ENCODE results near the gene TAS2R43. TPM values are rescaled to one million over a fixed set of nuclear protein-coding genes. Genes with fewer than 3 reads are reported as not detected.

The TAS2R43 gene
- polyA plus RNA-seq, 1 donor from 2014 or later = 0.35 TPM

- no peak overlapping the region for H3K27ac ChIP-seq (ENCODE audit: low read length)
Observed at GRCh38 chr12:11133162-11133561, 41.0 kb upstream of the TAS2R43 start.

GRCh38 chr12:11130999-11131398, 38.9 kb upstream of the TAS2R43 start:
- TF ChIP-seq EP300 (conservative IDR thresholded peaks at IDR 0.05; ENCODE audit: poor library complexity, severe bottlenecking) (no peak), POLR2AphosphoS5 (IDR thresholded peaks at IDR 0.05) (no peak), EZH2 (IDR thresholded peaks at IDR 0.05; ENCODE audit: borderline replicate concordance, insufficient read depth, low read length, poor library complexity, severe bottlenecking) (no peak), REST (IDR thresholded peaks at IDR 0.05; ENCODE audit: borderline replicate concordance) (no peak), TAF1 (IDR thresholded peaks at IDR 0.05; ENCODE audit: low read depth) (no peak), MXI1 (conservative IDR thresholded peaks at IDR 0.05; ENCODE audit: poor library complexity, severe bottlenecking) (no peak), SMC3 (conservative IDR thresholded peaks at IDR 0.05; ENCODE audit: poor library complexity) (no peak), RAD21 (conservative IDR thresholded peaks at IDR 0.05) (no peak), CTCF (IDR thresholded peaks at IDR 0.05; ENCODE audit: poor library complexity, severe bottlenecking) (no peak)
- no peaks in the 10 kb centered on the region for H3K9me2 ChIP-seq (ENCODE audit: insufficient read depth, low read length)
- H3K4me3 ChIP-seq (ENCODE audit: low read length) = no peak overlapping the region
- H3K36me3 ChIP-seq (ENCODE audit: insufficient read depth, low read length) = no peaks in the 10 kb centered on the region
- H3K79me2 ChIP-seq (replicated peaks; ENCODE audit: insufficient read depth, low read length) = peaks cover 28% of the 10 kb centered on the region
- no peaks in the 10 kb centered on the region for H3K9me3 ChIP-seq (ENCODE audit: low read length)
- no peak overlapping the region for H3K27ac ChIP-seq (ENCODE audit: low read length)
- no peak overlapping the region for H3K4me2 ChIP-seq (ENCODE audit: low read length)
- no peak overlapping the region for H3K9ac ChIP-seq (ENCODE audit: low read length)
- H2AFZ ChIP-seq (ENCODE audit: low read depth, low read length) = no peak overlapping the region
- no peaks in the 10 kb centered on the region for H3K27me3 ChIP-seq (ENCODE audit: insufficient read depth, low read depth, low read length)
- H4K20me1 ChIP-seq (ENCODE audit: insufficient read depth) = no peaks in the 10 kb centered on the region
- no peaks in the 10 kb centered on the region for H3F3A ChIP-seq (ENCODE audit: insufficient read depth, low read length, poor library complexity, severe bottlenecking)

More at GRCh38 chr12:11133162-11133561, 41.0 kb upstream of the TAS2R43 start:
- H3K79me2 ChIP-seq (replicated peaks; ENCODE audit: insufficient read depth, low read length) = peaks cover 28% of the 10 kb centered on the region
- no peaks in the 10 kb centered on the region for H4K20me1 ChIP-seq (ENCODE audit: insufficient read depth)
- H3K4me2 ChIP-seq (ENCODE audit: low read length) = no peak overlapping the region
- no peak overlapping the region for H3K9ac ChIP-seq (ENCODE audit: low read length)
- TF ChIP-seq SMC3 (conservative IDR thresholded peaks at IDR 0.05; ENCODE audit: poor library complexity) (no peak), EZH2 (IDR thresholded peaks at IDR 0.05; ENCODE audit: borderline replicate concordance, insufficient read depth, low read length, poor library complexity, severe bottlenecking) (no peak), POLR2AphosphoS5 (IDR thresholded peaks at IDR 0.05) (no peak), TAF1 (IDR thresholded peaks at IDR 0.05; ENCODE audit: low read depth) (no peak), MXI1 (conservative IDR thresholded peaks at IDR 0.05; ENCODE audit: poor library complexity, severe bottlenecking) (no peak)
- no peaks in the 10 kb centered on the region for H3K9me2 ChIP-seq (ENCODE audit: insufficient read depth, low read length)
- no peaks in the 10 kb centered on the region for H3K36me3 ChIP-seq (ENCODE audit: insufficient read depth, low read length)
- H3K4me3 ChIP-seq (ENCODE audit: low read length) = no peak overlapping the region
- no peak overlapping the region for H2AFZ ChIP-seq (ENCODE audit: low read depth, low read length)
- no peaks in the 10 kb centered on the region for H3K9me3 ChIP-seq (ENCODE audit: low read length)
- H3K27me3 ChIP-seq (ENCODE audit: insufficient read depth, low read depth, low read length) = no peaks in the 10 kb centered on the region
- no peaks in the 10 kb centered on the region for H3F3A ChIP-seq (ENCODE audit: insufficient read depth, low read length, poor library complexity, severe bottlenecking)

Measured in neural cell (in vitro differentiated cells).